Mesodermal cell (in vitro differentiated cells): ENCODE results near the gene GAGE10.
"Not testable (repeated sequence)": the region's sequence is repeated elsewhere in the genome, so short reads cannot be mapped to it uniquely, and the experiment has no call there.

Experiments
- H3K27ac ChIP-seq: 2 replicates; pipeline ENCODE4 v1.7.0; 2013; ENCODE audit warnings: mild to moderate bottlenecking, low read depth, low read length, moderate library complexity; ENCODE audit not compliant: severe bottlenecking
- H3K36me3 ChIP-seq: 2 replicates; pipeline ENCODE4 v1.7.1; 2013; ENCODE audit warnings: mild to moderate bottlenecking, low read length, moderate library complexity; ENCODE audit not compliant: control insufficient read depth, insufficient read depth
- H3K4me1 ChIP-seq: one replicate; pipeline ENCODE4 v1.7.1; 2013; ENCODE audit warnings: mild to moderate bottlenecking, low read length; ENCODE audit not compliant: insufficient read depth, control insufficient read depth, poor library complexity, severe bottlenecking
- H3K4me3 ChIP-seq: 2 replicates; pipeline ENCODE4 v1.7.0; 2013; ENCODE audit warnings: low read length, control low read depth, mild to moderate bottlenecking; ENCODE audit not compliant: insufficient read depth, poor library complexity, severe bottlenecking; ENCODE audit errors: extremely low read depth
- H3K9me3 ChIP-seq: 2 replicates; pipeline ENCODE4 v1.7.1; 2013; ENCODE audit warnings: mild to moderate bottlenecking, low read length, moderate library complexity; ENCODE audit not compliant: control insufficient read depth
- WGBS, 2 experiments: methylation state at CpG; one replicate each; pipeline ENCODE4 v1.1.5; 2013; ENCODE audit warnings: missing lambda C conversion rate in 2 of 2; ENCODE audit not compliant: insufficient coverage in 2 of 2; 5-methylcytosine and 5-hydroxymethylcytosine counted together

The GAGE10 gene

DNA sequence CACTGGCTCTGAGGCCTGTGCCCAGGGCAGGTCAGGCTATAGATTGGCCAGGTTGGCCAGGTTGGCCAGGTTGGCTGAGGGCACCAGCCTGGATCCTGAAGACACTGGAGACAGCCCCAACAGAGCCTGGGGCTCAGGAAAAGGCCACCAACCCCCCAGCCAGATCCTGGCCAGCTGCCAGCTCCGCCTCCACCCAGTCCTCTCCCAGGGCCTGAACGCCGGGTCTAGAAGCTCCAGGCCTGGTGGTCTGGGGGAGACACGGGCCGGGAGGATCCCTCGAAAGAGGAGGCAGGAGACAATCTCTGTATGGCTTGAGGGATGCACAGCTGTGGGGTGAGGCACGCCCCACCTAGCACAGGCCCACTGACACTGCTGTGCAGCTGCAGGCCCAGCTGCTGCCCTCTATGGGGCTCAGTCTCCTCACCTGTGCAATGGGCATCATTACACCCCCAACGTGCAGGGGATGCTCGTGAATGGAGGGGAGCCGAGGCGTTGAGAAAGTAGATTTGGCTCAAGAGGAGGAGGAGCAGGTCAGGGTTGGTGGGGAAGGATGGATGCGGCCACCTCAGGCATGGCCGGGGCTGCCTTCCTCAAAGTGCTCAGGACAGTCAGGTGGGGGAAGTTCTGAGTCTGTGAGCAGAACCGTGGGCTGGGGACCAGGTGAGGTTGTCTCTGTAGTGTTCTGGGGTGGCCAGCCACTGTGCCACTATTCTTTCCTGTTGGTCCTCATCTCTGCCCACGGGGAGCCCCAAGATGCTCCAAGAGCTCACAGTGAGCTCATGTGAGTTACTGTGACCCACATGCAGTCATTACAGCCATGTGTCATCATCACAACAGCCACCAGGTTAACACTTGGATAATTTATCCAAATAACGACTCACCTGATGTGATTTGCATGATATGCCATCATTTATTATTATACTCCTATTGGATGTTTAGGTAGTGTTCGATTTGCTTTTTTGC lies 10.8 kb upstream of the GAGE10 start:
- H3K36me3 ChIP-seq = no peaks in the 10 kb centered on the region
- H3K9me3 ChIP-seq = no peaks in the 10 kb centered on the region
- no peak overlapping the region for H3K27ac ChIP-seq
- 100% methylated on average over 1 of the region's 17 CpGs; no CpG with 5 or more reads in 1 of the 2 experiments for WGBS, 2 experiments
- no peaks in the 10 kb centered on the region for H3K4me1 ChIP-seq
- H3K4me3 ChIP-seq = no peak overlapping the region

DNA sequence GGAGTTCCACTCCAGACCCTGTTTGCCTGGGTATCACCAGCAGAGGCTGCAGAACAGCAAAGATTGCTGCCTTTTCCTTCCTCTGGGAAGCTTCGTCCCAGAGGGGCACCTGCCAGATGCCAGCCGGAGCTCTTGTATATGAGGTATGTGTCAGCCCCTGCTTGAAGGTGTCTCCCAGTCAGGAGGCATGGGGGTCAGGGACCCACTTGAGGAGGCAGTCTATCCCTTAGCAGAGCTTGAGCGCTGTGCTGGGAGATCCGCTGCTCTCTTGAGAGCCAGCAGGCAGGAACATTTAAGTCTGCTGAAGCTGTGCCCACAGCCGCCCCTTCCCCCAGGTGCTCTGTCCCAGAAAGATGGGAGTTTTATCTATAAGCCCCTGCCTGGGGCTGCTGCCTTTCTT lies 4.2 kb upstream of the GAGE10 start:
- H3K9me3 ChIP-seq, H3K4me1 ChIP-seq, H3K36me3 ChIP-seq, H3K4me3 ChIP-seq, H3K27ac ChIP-seq: not testable (repeated sequence)
- 90% methylated on average over 2 of the region's 5 CpGs; no CpG with 5 or more reads in 1 of the 2 experiments for WGBS, 2 experiments

DNA sequence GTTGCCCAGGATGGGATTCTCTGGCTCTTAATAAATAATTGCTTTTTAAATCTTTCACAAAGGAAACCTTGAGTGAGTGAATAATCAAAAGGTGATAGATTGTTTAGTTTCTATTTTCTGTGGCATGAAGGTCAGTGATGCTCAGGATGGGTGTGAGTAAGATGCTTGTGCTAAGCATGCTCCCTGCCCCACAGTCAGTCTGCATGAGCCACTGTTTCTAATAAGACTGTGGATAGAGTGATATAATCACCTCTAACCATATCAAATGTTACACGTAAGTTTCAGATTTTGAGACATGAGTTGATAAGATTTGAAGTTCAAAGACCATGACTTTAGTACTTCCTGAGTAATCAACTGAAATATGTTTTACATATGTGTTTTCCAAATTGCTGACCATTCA lies 2.7 kb upstream of the GAGE10 start:
- no peak overlapping the region for H3K27ac ChIP-seq
- H3K4me3 ChIP-seq = no peak overlapping the region
- no peaks in the 10 kb centered on the region for H3K36me3 ChIP-seq
- no CpG with 5 or more reads among the region's 1 CpG for WGBS, 2 experiments
- no peaks in the 10 kb centered on the region for H3K9me3 ChIP-seq
- H3K4me1 ChIP-seq = no peaks in the 10 kb centered on the region

DNA sequence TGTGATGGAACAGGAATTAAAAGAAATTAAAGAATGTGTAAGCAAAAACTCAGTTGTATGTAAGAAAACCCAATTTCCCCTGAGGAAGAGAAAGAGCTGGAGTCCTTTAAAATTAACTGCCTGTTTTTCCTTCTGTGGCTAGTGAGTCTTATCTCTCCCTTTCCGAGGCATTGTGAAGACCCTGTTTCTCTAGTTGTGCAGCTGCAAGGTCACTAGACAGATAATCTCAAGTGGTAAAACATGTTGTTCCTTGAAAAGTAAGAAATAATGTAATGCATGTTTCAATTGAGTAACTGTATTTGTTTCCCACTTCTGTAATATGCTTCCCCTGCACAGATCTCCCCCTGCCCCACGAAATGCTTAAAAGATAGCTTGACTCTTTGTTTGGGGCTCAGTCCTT lies 4.3 kb downstream of the GAGE10 start:
- not testable (repeated sequence) for H3K4me3 ChIP-seq, H3K27ac ChIP-seq, H3K36me3 ChIP-seq, H3K4me1 ChIP-seq, H3K9me3 ChIP-seq
- WGBS, 2 experiments = no CpG with 5 or more reads among the region's 2 CpGs

DNA sequence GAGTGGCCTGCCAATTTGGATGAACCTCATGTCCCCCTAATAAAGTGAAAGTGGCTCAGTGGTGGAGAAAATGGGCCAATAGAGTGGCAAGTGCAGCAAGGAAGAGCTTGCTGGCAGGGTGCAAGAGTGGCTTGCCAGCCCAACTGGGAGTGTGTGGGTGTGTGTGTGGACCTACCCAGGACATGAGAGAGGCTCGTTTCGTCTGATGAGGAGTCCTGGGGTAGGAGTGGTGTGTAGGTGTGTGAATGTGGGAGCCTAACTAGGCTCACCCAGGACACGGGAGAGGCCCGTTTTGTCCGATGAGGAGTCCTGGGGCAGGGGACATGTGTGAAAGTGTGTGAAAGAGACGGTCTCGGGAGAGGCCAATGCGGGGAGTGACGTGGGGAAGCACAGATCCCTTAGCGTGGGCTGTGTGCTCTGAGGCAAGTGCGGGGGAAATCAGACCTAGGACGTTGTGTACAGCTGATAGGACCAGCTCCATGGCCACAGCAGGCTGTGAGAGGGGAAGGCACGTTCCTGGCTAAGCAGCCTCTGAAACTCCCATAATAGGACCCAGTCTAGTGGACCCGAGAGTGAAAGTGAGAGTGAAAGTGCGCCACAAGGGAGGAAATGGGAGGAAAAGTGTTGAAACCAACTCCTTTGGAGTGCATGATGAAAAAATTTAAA lies 5.3 kb downstream of the GAGE10 start:
- no peaks in the 10 kb centered on the region for H3K4me1 ChIP-seq
- H3K27ac ChIP-seq = no peak overlapping the region
- no peaks in the 10 kb centered on the region for H3K36me3 ChIP-seq
- H3K4me3 ChIP-seq = no peak overlapping the region
- no peaks in the 10 kb centered on the region for H3K9me3 ChIP-seq
- 82 to 93% methylated on average over 4 to 11 of the region's 15 CpGs for WGBS, 2 experiments

DNA sequence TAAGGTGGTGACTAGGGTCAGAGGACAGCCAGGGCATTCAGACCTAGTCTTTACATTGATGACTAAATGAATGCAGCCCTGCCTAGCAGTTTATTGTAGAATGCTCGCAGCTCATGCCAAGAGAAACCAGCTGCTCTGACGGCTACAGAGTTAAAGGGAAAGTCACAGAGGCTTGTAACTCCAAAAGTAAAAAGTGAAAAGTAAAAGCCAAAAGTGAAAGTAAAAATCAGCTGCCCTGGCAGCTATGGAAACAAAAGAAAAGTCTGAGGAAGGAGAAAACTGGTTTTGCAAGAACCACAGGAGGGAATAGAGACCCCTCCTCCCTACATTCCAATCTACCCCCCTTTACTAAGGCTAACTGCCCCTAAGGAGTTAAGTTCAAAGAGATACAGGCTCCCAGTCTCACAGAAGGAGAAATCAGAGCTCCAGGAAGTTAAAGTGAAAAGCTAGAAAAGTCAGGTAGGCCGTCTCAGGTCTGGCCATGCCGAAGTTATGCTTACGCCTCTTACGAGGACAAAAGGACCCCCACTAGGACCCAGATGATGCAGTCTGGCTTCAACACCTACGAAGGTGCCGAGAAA lies 6.0 kb downstream of the GAGE10 start:
- 0% methylated on average over 2 of the region's 8 CpGs; no CpG with 5 or more reads in 1 of the 2 experiments for WGBS, 2 experiments
- Histone ChIP-seq H3K4me3 (no peak overlapping the region), H3K27ac (no peak overlapping the region)

DNA sequence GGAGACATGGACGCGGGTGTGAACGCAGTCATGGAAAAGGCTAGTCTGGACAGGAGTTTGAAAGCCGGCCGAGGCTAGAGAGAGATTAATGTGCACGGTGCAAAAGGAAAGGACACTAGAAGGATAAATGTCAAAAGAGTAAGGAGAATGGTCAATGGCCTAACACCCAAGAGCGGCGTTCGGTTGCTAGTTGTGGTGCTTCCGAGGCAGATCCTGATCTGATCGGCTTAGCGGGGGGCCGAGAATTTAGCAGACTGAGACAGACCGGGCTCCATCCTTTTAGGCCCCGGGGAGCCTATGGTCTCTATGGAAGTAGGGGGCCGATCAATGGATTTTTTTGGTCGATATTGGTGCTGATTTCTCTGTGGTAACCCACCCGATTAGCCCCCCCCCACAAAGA lies 6.9 kb downstream of the GAGE10 start:
- Histone ChIP-seq H3K9me3 (no peaks in the 10 kb centered on the region), H3K27ac (no peak overlapping the region), H3K4me1 (no peaks in the 10 kb centered on the region), H3K36me3 (no peaks in the 10 kb centered on the region), H3K4me3 (no peak overlapping the region)
- WGBS, 2 experiments = 35 to 56% methylated on average over 3 to 6 of the region's 18 CpGs

More for the DNA sequence above, 6.0 kb downstream of the GAGE10 start:
- H3K9me3 ChIP-seq = no peaks in the 10 kb centered on the region
- no peaks in the 10 kb centered on the region for H3K36me3 ChIP-seq
- no peaks in the 10 kb centered on the region for H3K4me1 ChIP-seq

DNA sequence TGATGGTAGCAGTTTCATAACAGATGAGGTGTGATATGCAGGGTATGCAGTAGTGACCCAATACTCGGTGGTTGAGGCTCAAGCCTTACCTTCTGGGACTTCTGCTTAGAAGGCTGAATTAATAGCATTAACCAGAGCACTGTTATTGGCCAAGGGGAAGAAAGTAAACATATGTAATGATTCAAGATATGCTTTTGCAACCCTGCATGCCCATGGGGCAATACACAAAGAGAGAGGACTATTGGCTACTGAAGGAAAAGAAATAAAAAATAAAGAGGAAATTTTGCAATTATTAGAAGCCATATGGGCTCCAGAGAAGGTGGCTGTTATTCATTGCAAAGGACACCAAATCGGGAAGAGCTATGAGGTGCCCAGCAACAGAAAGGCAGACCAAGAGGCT lies 8.7 kb downstream of the GAGE10 start:
- H3K4me3 ChIP-seq = no peak overlapping the region
- WGBS, 2 experiments = 44% methylated on average over 1 of the region's 2 CpGs; no CpG with 5 or more reads in 1 of the 2 experiments
- no peaks in the 10 kb centered on the region for H3K36me3 ChIP-seq
- H3K27ac ChIP-seq = no peak overlapping the region
- H3K9me3 ChIP-seq = no peaks in the 10 kb centered on the region
- no peaks in the 10 kb centered on the region for H3K4me1 ChIP-seq

DNA sequence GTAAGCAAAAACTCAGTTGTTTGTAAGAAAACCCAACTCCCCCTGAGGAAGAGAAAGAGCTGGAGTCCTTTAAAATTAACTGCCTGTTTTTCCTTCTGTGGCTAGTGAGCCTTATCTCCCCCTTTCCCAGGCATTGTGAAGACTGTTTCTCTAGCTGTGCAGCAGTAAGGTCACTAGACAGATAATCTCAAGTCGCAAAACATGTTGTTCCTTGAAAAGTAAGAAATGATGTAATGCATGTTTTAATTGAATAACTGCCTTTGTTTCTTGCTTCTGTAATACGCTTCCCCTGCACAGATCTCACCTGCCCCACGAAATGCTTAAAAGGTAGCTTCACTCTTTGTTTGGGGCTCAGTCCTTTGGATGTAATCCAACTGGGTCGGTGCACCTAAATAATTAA lies 12.6 kb downstream of the GAGE10 start:
- no peaks in the 10 kb centered on the region for H3K4me1 ChIP-seq
- no peak overlapping the region for H3K4me3 ChIP-seq
- no peaks in the 10 kb centered on the region for H3K36me3 ChIP-seq
- no peaks in the 10 kb centered on the region for H3K9me3 ChIP-seq
- H3K27ac ChIP-seq = no peak overlapping the region
- WGBS, 2 experiments = 100% methylated on average over 2 of the region's 4 CpGs

DNA sequence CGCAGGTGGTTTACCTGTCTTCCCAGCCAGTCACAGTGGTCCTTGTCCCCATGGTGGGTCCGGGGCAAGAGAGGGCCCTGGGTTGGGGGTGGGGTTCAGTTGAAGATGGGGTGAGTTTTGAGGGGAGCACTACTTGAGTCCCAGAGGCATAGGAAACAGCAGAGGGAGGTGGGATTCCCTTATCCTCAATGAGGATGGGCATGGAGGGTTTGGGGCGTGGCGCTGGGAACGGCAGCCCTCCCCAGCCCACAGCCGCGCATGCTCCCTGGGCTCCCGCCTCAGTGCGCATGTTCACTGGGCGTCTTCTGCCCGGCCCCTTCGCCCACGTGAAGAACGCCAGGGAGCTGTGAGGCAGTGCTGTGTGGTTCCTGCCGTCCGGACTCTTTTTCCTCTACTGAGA lies 18.3 kb downstream of the GAGE10 start, which contains the start of gene GAGE12J:
TSS of gene GAGE12J (plus strand) at position 301 of the 400 bp plus-strand sequence. CDS start 1,157 bp downstream, outside the sequence.
- not testable (repeated sequence) for H3K9me3 ChIP-seq, H3K4me3 ChIP-seq, H3K27ac ChIP-seq, H3K4me1 ChIP-seq, H3K36me3 ChIP-seq
- WGBS, 2 experiments = no CpG with 5 or more reads among the region's 16 CpGs
